MM.1S (cell line): ENCODE data around the gene FCHSD1.

Source experiments
- DNase-seq: peaks from one replicate; pipeline ENCODE4 v3.0.0-alpha.2; 2015
- H2AFZ ChIP-seq: fragments of 300-600 bp; sonication (generic); 2 replicates; pipeline ENCODE4 v1.6.0; 2016; ENCODE audit warnings: antibody characterized with exemption, low read length
- H3F3A ChIP-seq: fragments of 300-600 bp; sonication (generic); 2 replicates; pipeline ENCODE4 v1.6.1; 2016; ENCODE audit warnings: mild to moderate bottlenecking, antibody characterized with exemption, low read length, moderate library complexity, mixed read lengths; ENCODE audit not compliant: insufficient read depth
- H3K27ac ChIP-seq: fragments of 300-600 bp; sonication (generic); 2 replicates; pipeline ENCODE4 v1.5.1; 2016; ENCODE audit warnings: mild to moderate bottlenecking, low read length
- H3K27me3 ChIP-seq: fragments of 300-600 bp; sonication (generic); replicated peaks from 2 replicates; pipeline ENCODE4 v1.6.0; 2016; ENCODE audit warnings: low read length; ENCODE audit not compliant: insufficient read depth
- H3K36me3 ChIP-seq: fragments of 300-600 bp; sonication (generic); replicated peaks from 2 replicates; pipeline ENCODE4 v1.6.1; 2016; ENCODE audit warnings: mild to moderate bottlenecking, low read length, mixed read lengths; ENCODE audit not compliant: insufficient read depth
- H3K4me1 ChIP-seq: fragments of 300-600 bp; sonication (generic); 2 replicates; pipeline ENCODE4 v1.6.1; 2016; ENCODE audit warnings: low read length, mixed read lengths
- H3K4me2 ChIP-seq: fragments of 300-600 bp; sonication (generic); 2 replicates; pipeline ENCODE4 v1.6.0; 2016; ENCODE audit warnings: low read depth, low read length
- H3K4me3 ChIP-seq: fragments of 300-600 bp; sonication (generic); 2 replicates; pipeline ENCODE4 v1.5.1; 2016; ENCODE audit warnings: low read length, mixed read lengths
- H3K79me2 ChIP-seq: fragments of 300-600 bp; sonication (generic); 2 replicates; pipeline ENCODE4 v1.6.1; 2016; ENCODE audit warnings: mixed run types, low read length, mixed read lengths
- H3K9ac ChIP-seq: fragments of 300-600 bp; sonication (generic); 2 replicates; pipeline ENCODE4 v1.6.1; 2016; ENCODE audit warnings: low read length, mixed read lengths
- H3K9me2 ChIP-seq: fragments of 300-600 bp; sonication (generic); replicated peaks from 2 replicates; pipeline ENCODE4 v1.6.1; 2016; ENCODE audit warnings: mild to moderate bottlenecking, low read length, mixed read lengths; ENCODE audit not compliant: insufficient read depth
- H3K9me3 ChIP-seq: fragments of 300-600 bp; sonication (generic); replicated peaks from 2 replicates; pipeline ENCODE4 v1.6.1; 2016; ENCODE audit warnings: mild to moderate bottlenecking, low read length, mixed read lengths; ENCODE audit not compliant: insufficient read depth
- H4K20me1 ChIP-seq: fragments of 300-600 bp; sonication (generic); 2 replicates; pipeline ENCODE4 v1.6.1; 2016; ENCODE audit warnings: mild to moderate bottlenecking, low read length, moderate library complexity, mixed read lengths; ENCODE audit not compliant: insufficient read depth
- CTCF ChIP-seq: fragments of 300-600 bp; sonication (generic); IDR thresholded peaks from 2 replicates; pipeline ENCODE4 v1.5.1; 2016; ENCODE audit warnings: antibody characterized with exemption, low read length, mixed read lengths
- EZH2 ChIP-seq: fragments of 300-600 bp; sonication (generic); optimal IDR thresholded peaks from 2 replicates; pipeline ENCODE3; 2017; ENCODE audit warnings: low read depth, mild to moderate bottlenecking, antibody characterized with exemption, low read length, mixed read lengths
- EZH2phosphoT487 ChIP-seq: fragments of 300-600 bp; sonication (generic); IDR thresholded peaks from 2 replicates; pipeline ENCODE4 v1.6.1; 2018; ENCODE audit warnings: antibody characterized with exemption, low read length

The FCHSD1 gene

DNA sequence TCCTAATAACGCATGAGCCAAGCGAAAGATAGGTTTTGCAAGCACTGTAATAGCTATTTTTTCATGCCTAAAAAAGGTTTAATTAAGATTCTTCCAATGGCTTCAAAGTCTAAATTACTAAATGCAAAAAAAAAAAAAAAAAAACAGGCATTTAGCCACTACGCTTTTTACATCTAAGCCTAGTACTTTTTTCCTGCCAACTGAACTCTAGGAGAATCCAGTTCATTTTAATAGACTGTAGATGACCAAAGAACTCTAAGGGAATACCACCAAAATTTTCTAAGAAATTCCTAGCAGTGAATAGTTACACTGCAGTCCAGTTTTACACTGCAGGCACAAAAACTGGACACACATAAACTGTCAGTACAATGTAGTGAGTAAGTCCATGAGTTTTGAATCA lies 42.2 kb downstream of the FCHSD1 start:
- no peak overlapping the region for H3K4me3 ChIP-seq
- no peaks in the 10 kb centered on the region for H3K36me3 ChIP-seq
- H3K9me2 ChIP-seq: no peaks in the 10 kb centered on the region
- no peaks in the 10 kb centered on the region for H3K9me3 ChIP-seq
- H3K79me2 ChIP-seq: peaks cover 92% of the 10 kb centered on the region
- H3K4me2 ChIP-seq: no peak overlapping the region
- no peak overlapping the region for H2AFZ ChIP-seq
- peaks cover 22% of the 10 kb centered on the region for H3F3A ChIP-seq
- peaks cover 31% of the 10 kb centered on the region for H3K4me1 ChIP-seq
- H3K27ac ChIP-seq: no peak overlapping the region
- TF ChIP-seq CTCF (no peak), EZH2phosphoT487 (no peak), EZH2 (no peak)
- H4K20me1 ChIP-seq: no peaks in the 10 kb centered on the region; the same call in 1 of the 2 replicates
- no peak overlapping the region for H3K9ac ChIP-seq
- DNase-seq: no peak
- no peaks in the 10 kb centered on the region for H3K27me3 ChIP-seq

- peaks cover 36% of the 10 kb centered on the region for H3K4me1 ChIP-seq
- no peak overlapping the region for H3K4me2 ChIP-seq
- peaks cover 92% of the 10 kb centered on the region for H3K79me2 ChIP-seq
- H3K36me3 ChIP-seq: no peaks in the 10 kb centered on the region
- no peak overlapping the region for H2AFZ ChIP-seq
- no peak overlapping the region for H3K4me3 ChIP-seq
- no peak for DNase-seq
- no peak overlapping the region for H3K9ac ChIP-seq
- no peaks in the 10 kb centered on the region for H4K20me1 ChIP-seq
- H3F3A ChIP-seq: peaks cover 22% of the 10 kb centered on the region
- no peak overlapping the region for H3K27ac ChIP-seq
- H3K9me3 ChIP-seq: no peaks in the 10 kb centered on the region
- TF ChIP-seq CTCF: no peak
- no peak for TF ChIP-seq EZH2
- TF ChIP-seq EZH2phosphoT487: no peak
- H3K9me2 ChIP-seq: no peaks in the 10 kb centered on the region
- H3K27me3 ChIP-seq: no peaks in the 10 kb centered on the region
Measured at GRCh38 chr5:141608557-141608956, 42.7 kb downstream of the FCHSD1 start.

DNA sequence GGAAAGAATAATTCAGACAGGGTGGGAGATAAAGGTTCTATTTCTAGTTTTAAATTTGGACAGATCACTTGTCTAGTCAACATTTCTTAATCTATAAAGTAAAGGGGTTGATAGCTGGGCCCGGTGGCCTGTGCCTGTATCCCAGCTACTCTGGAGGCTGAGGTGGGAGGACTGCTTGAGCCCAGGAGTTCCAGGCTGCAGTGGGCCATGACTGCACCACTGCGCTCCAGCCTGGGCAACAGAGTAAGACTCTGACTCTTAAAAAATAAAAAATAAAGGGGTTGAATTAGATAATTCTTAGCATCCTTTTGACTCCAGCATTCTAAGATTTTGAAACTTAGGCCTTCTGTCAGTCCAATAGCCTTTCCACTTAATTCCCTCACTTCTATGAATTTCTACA lies 43.2 kb downstream of the FCHSD1 start:
- Histone ChIP-seq H2AFZ (no peak overlapping the region), H3K36me3 (no peaks in the 10 kb centered on the region), H3K9me2 (no peaks in the 10 kb centered on the region), H4K20me1 (no peaks in the 10 kb centered on the region), H3K9ac (no peak overlapping the region), H3K4me3 (no peak overlapping the region), H3K4me2 (no peak overlapping the region), H3K27ac (no peak overlapping the region), H3K27me3 (no peaks in the 10 kb centered on the region), H3K9me3 (no peaks in the 10 kb centered on the region), H3F3A (peaks cover 22% of the 10 kb centered on the region), H3K79me2 (peaks cover 92% of the 10 kb centered on the region), H3K4me1 (peaks cover 36% of the 10 kb centered on the region)
- TF ChIP-seq EZH2 (no peak), EZH2phosphoT487 (no peak), CTCF (no peak)
- DNase-seq: no peak
